SIG-M5 (cell line): ENCODE measurements around the gene DPPA4.
"Not testable (repeated sequence)": the region's sequence is repeated elsewhere in the genome, so short reads cannot be mapped to it uniquely, and the experiment has no call there.

Experiments used
- DNase-seq: peaks from one replicate; lab custom pipeline; 2025; lab: John Stamatoyannopoulos, UW

The DPPA4 gene, protein sequence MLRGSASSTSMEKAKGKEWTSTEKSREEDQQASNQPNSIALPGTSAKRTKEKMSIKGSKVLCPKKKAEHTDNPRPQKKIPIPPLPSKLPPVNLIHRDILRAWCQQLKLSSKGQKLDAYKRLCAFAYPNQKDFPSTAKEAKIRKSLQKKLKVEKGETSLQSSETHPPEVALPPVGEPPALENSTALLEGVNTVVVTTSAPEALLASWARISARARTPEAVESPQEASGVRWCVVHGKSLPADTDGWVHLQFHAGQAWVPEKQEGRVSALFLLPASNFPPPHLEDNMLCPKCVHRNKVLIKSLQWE

DNA sequence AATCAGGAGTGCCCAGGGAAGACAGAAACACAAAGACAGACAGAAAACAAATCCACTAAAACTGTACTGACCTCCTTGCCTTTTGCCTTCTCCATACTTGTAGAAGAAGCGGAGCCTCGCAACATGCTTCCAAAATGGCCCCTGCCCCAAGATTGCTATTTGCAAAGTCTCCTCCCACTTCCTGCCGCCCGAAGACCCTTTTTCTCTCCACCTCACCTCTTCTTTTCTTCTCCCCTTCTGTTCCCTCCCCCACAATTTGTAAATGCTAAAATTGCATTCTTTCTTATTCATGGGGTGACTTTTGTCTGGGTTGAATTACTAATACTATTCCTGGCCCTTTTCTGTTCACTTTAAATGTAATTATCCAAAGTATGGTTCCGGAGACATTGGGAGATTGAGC, at the start of gene DPPA4:
Gene DPPA4, minus strand, starts transcription at position 154 of the 400 bp plus-strand sequence. Its CDS starts 29 bp downstream, at position 125.
- no peak for DNase-seq

GRCh38 chr3:109385442-109386318, 48.3 kb upstream of the DPPA4 start:
- DNase-seq = no peak

DNA sequence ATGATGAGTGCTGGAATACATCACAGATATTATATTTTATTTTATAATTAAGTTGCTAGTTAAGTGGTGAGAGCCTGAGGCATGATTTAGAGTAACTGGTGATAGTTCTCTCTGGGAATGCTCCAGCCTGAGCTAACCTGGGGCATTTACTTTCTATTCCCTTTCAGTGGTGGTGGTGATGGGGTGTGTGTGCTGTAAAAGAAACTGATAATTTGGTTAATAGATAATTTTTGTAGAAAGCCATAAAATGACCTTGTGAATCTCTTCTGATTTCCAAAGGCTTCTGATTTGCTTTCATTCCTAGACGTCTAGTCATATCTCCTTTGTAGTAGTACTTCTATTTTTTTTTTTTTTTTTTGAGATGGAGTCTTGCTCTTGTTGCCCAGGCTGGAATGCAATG, 46.8 kb upstream of the DPPA4 start:
- no peak for DNase-seq

- DNase-seq = no peak
Measured at GRCh38 chr3:109382588-109382987, 45.2 kb upstream of the DPPA4 start.

GRCh38 chr3:109375975-109376374, 38.6 kb upstream of the DPPA4 start:
- no peak for DNase-seq

- not testable (repeated sequence) for DNase-seq
Measured at GRCh38 chr3:109374434-109374833, 37.1 kb upstream of the DPPA4 start.

GRCh38 chr3:109373933-109374332, 36.6 kb upstream of the DPPA4 start:
- no peak for DNase-seq

- no peak for DNase-seq
Measured at GRCh38 chr3:109372639-109373038, 35.3 kb upstream of the DPPA4 start.

- DNase-seq = no peak
Measured at GRCh38 chr3:109369510-109369909, 32.2 kb upstream of the DPPA4 start.

GRCh38 chr3:109364088-109364487, 26.7 kb upstream of the DPPA4 start:
- DNase-seq = no peak

GRCh38 chr3:109363634-109364033, 26.3 kb upstream of the DPPA4 start:
- DNase-seq = no peak

GRCh38 chr3:109362823-109363222, 25.5 kb upstream of the DPPA4 start:
- no peak for DNase-seq

DNA sequence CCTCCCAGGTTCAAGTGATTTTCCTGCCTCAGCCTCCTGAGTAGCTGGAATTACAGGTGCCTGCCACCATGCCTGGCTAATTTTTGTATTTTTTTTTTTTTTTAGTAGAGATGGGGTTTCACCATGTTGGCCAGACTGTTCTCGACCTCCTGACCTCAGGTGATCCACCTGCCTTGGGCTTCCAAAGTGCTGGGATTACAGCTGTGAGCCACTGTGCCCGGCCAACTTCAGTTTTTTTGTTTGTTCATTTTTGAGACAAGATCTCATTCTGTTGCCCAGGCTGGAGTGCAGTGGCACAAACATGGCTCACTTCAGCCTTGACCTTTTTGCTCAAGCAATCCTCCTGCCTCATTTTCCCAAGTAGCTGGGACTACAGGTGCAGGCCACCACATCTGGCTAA, 21.5 kb upstream of the DPPA4 start:
- DNase-seq = not testable (repeated sequence)

GRCh38 chr3:109356442-109357155, 19.3 kb upstream of the DPPA4 start:
- DNase-seq = no peak

- DNase-seq = no peak
Measured at GRCh38 chr3:109355625-109356441, 18.5 kb upstream of the DPPA4 start.

DNA sequence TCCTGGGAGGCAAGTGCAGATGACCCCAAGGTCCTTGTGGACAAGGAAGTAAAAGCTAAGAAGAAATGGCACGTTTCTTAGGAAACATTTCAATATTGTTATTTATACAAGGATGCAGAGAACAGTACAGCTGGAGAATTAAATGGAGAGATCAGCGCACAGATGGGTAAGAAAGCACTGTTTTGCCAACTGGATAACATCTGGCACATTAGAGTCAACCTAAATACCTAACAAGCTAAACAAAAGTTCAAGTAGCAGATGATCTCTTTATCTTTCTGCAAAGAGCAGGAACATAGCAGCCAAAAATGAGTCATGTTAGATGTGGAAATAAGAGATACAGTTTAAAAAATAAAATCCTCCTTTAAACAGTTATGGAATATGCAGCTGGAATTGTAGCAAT, 15.7 kb upstream of the DPPA4 start:
- no peak for DNase-seq

- no peak for DNase-seq
Measured at GRCh38 chr3:109351231-109351630, 13.9 kb upstream of the DPPA4 start.

DNA sequence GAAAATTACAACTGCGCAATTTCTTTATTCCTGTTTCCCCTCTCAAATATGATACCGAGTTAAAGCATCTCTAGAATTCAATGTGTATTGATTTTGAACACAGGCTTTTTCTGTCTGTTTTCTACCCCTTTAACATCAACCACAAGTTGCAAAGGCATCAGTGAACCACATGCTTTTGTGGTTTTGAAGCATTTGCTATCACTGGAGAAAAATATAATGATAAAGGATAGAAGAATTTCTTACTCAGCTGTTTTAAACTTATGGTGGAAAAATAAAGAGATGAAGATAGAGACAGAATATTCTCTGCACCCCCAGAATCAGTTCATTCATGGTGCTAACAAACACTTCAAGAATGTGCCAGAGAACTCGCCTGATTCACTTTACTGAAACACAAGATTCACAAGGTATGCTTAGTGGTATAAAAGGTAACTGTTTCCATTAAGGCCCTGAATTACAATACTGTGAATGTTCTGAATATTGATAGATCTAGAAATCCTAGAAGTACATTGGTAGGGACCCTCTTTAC, 9.5 kb upstream of the DPPA4 start:
- no peak for DNase-seq

DNA sequence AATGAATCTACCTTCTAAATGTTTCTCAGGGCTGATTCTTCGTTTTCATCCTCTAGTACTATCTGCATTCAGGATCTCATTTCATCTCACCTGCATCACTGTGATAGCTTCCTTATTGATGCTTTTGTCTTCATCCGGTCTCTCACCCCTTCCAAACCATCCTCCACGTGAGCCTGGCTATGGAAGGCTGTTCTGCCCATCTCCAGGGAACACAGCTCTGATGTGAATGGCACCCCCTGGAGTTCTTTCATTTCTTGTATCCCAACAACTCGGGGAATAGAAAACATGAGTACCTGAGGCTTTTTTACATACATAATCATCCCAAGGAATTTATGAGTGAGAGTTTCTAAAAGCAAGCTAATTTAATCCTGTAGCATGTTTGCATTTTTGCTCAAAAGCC, 8.8 kb upstream of the DPPA4 start:
- DNase-seq = no peak

- DNase-seq = no peak
Measured at GRCh38 chr3:109339714-109340648, 2.6 kb upstream of the DPPA4 start.
